ENCODE results near the gene HS6ST3. TPM values are rescaled to one million over a fixed set of nuclear protein-coding genes. Genes with fewer than 3 reads are reported as not detected.
"Not testable (repeated sequence)": the region's sequence is repeated elsewhere in the genome, so short reads cannot be mapped to it uniquely, and the experiment has no call there.

Gene HS6ST3
- total and polyA plus RNA-seq, 9 of the 15 experiments (the other 6 are each of a cell fraction or from before 2014, with no cell fraction given): not detected

DNA sequence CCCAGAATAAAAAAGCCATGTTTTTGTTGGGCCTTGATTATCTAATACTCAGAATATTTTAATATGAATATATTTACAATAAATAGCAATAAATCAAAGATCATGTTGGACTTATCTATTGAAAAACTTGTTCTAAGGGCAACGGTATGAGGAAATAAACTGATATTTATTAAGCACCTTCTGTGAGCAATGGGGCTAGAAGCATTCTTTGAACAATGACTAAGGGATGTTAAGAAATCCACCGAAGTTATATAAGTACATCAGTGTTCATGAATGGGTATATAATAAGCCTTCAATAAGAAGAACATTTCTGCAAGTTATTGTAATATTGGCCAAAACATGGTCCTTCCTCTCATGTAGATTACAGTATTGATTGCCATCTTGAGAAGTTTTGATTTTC, 682.5 kb downstream of the HS6ST3 start:
- BruUV-seq (replicated peaks): no TSS peak
- FAIRE-seq (no peak), ATAC-seq (no peak), DNase-seq (ENCODE audit: extremely low read depth in 1 of 4, low spot score in 3 of 4) (no peak)
- Histone ChIP-seq H2AFZ (ENCODE audit: low read depth, low read length) (no peak overlapping the region), H3K27ac (ENCODE audit: extremely low read depth, low read depth, low read length) (no peak overlapping the region), H3K27me3 (ENCODE audit: control insufficient read depth in 2 of 2, insufficient read depth in 2 of 2, low read length in 2 of 2) (no peaks in the 10 kb centered on the region), H3K36me3 (ENCODE audit: control insufficient read depth, insufficient read depth, low read length) (no peaks in the 10 kb centered on the region), H3K9me1 (ENCODE audit: control insufficient read depth, insufficient read depth, low read length) (no peaks in the 10 kb centered on the region), H3K9ac (ENCODE audit: insufficient read depth in 1 of 2, low read depth in 2 of 2, low read length in 2 of 2) (no peak overlapping the region), H4K20me1 (replicated peaks; ENCODE audit: control insufficient read depth, insufficient read depth, low read length) (no peaks in the 10 kb centered on the region), H3K4me3 (no peak overlapping the region), H3K9me3 (replicated peaks; ENCODE audit: control insufficient read depth, insufficient read depth, low read depth, low read length) (no peaks in the 10 kb centered on the region), H3K4me2 (ENCODE audit: insufficient read depth, low read length) (no peak overlapping the region), H3K79me2 (ENCODE audit: control insufficient read depth, insufficient read depth, low read length) (no peaks in the 10 kb centered on the region), H3K4me1 (replicated peaks in 1 of 2; ENCODE audit: control insufficient read depth in 2 of 2, insufficient read depth in 2 of 2, low read length in 2 of 2) (no peaks in the 10 kb centered on the region)
- intact Hi-C loops (cut with micrococcal nuclease): no loop called here
- CTCF ChIA-PET (ENCODE audit: low intra/inter-chr PET ratio): no interaction called here
- in situ Hi-C loops (cut with MboI): no loop called here
- POLR2A ChIA-PET: no interaction called here
- WGBS (ENCODE audit: insufficient coverage, low coverage, missing lambda C conversion rate): 0% methylated on average over 2 of the region's 2 CpGs
- TF ChIP-seq ZBTB17 (CRISPR knock-in tag; IDR thresholded peaks at IDR 0.05) (no peak), DPF2 (IDR thresholded peaks at IDR 0.05) (no peak), JUND (IDR thresholded peaks at IDR 0.05; ENCODE audit: borderline replicate concordance, low read depth, low read length) (no peak), JUND (tag; IDR thresholded peaks at IDR 0.05; ENCODE audit: borderline replicate concordance, low read depth, low read length) (no peak)
- TF ChIP-seq, protein P1, sequence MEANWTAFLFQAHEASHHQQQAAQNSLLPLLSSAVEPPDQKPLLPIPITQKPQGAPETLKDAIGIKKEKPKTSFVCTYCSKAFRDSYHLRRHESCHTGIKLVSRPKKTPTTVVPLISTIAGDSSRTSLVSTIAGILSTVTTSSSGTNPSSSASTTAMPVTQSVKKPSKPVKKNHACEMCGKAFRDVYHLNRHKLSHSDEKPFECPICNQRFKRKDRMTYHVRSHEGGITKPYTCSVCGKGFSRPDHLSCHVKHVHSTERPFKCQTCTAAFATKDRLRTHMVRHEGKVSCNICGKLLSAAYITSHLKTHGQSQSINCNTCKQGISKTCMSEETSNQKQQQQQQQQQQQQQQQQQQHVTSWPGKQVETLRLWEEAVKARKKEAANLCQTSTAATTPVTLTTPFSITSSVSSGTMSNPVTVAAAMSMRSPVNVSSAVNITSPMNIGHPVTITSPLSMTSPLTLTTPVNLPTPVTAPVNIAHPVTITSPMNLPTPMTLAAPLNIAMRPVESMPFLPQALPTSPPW (CRISPR knock-in tag; IDR thresholded peaks at IDR 0.05): 0 out of 2 replicates have a peak, but pooled peaks have one; percentile 12

DNA sequence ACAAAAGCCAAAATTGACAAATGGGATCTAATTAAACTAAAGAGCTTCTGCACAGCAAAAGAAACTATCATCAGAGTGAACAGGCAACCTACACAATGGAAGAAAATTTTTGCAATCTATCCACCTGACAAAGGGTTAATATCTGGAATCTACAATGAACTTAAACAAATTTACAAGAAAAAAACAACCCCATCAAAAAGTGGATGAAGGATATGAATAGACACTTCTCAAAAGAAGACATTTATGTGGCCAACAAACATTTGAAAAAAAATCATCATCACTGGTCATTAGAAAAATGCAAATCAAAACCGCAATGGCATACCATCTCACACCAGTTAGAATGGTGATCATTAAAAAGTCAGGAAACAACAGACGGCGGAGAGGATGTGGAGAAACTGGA, 688.4 kb downstream of the HS6ST3 start:
- intact Hi-C loops (cut with micrococcal nuclease); H3K9me3 ChIP-seq (replicated peaks; ENCODE audit: control insufficient read depth, insufficient read depth, low read depth, low read length); CTCF ChIA-PET (ENCODE audit: low intra/inter-chr PET ratio); DNase-seq (ENCODE audit: extremely low read depth in 1 of 4, low spot score in 3 of 4); H3K9ac ChIP-seq (ENCODE audit: insufficient read depth in 1 of 2, low read depth in 2 of 2, low read length in 2 of 2); POLR2A ChIA-PET; H3K27ac ChIP-seq (ENCODE audit: extremely low read depth, low read depth, low read length); H3K9me1 ChIP-seq (ENCODE audit: control insufficient read depth, insufficient read depth, low read length); BruUV-seq (replicated peaks); FAIRE-seq; H3K36me3 ChIP-seq (ENCODE audit: control insufficient read depth, insufficient read depth, low read length); H2AFZ ChIP-seq (ENCODE audit: low read depth, low read length); H4K20me1 ChIP-seq (replicated peaks; ENCODE audit: control insufficient read depth, insufficient read depth, low read length); H3K4me2 ChIP-seq (ENCODE audit: insufficient read depth, low read length); in situ Hi-C loops (cut with MboI); H3K79me2 ChIP-seq (ENCODE audit: control insufficient read depth, insufficient read depth, low read length); H3K4me1 ChIP-seq (replicated peaks in 1 of 2; ENCODE audit: control insufficient read depth in 2 of 2, insufficient read depth in 2 of 2, low read length in 2 of 2); ATAC-seq; H3K27me3 ChIP-seq (ENCODE audit: control insufficient read depth in 2 of 2, insufficient read depth in 2 of 2, low read length in 2 of 2); H3K4me3 ChIP-seq: not testable (repeated sequence)
- 6% methylated on average over 3 of the region's 3 CpGs for WGBS (ENCODE audit: insufficient coverage, low coverage, missing lambda C conversion rate)
